GM18867 (cell line): Measurements from ENCODE around the gene MPV17L.
"Not testable (repeated sequence)": the region's sequence is repeated elsewhere in the genome, so short reads cannot be mapped to it uniquely, and the experiment has no call there.

Experiments used
- ATAC-seq: cut with Tn5 transposase; IDR thresholded peaks from one replicate; pipeline ENCODE4 v1.9.1; 2021; ENCODE audit warnings: mild to moderate bottlenecking, moderate library complexity; ENCODE audit not compliant: unreplicated experiment

Gene MPV17L

GRCh38 chr16:15407756-15408155 is 12.2 kb downstream of the MPV17L start:
- ATAC-seq: not testable (repeated sequence)

- not testable (repeated sequence) for ATAC-seq
Observed at GRCh38 chr16:15409476-15409875, 13.9 kb downstream of the MPV17L start.

- ATAC-seq: no peak
Observed at GRCh38 chr16:15415511-15415985, 20.0 kb downstream of the MPV17L start.

GRCh38 chr16:15417197-15417596 is 21.6 kb downstream of the MPV17L start:
- no peak for ATAC-seq

- ATAC-seq: no peak
Observed at GRCh38 chr16:15418206-15418605, 22.7 kb downstream of the MPV17L start.

GRCh38 chr16:15421696-15422095 is 26.1 kb downstream of the MPV17L start:
- ATAC-seq: not testable (repeated sequence)

GRCh38 chr16:15422222-15422621 is 26.7 kb downstream of the MPV17L start:
- no peak for ATAC-seq

- no peak for ATAC-seq
Observed at GRCh38 chr16:15425861-15426260, 30.3 kb downstream of the MPV17L start.

GRCh38 chr16:15426796-15427195 is 31.2 kb downstream of the MPV17L start:
- ATAC-seq: no peak

GRCh38 chr16:15427648-15428239 is 32.2 kb downstream of the MPV17L start:
- no peak for ATAC-seq

- not testable (repeated sequence) for ATAC-seq
Observed at GRCh38 chr16:15430884-15431283, 35.3 kb downstream of the MPV17L start.

GRCh38 chr16:15434079-15434424 is 38.5 kb downstream of the MPV17L start:
- ATAC-seq: no peak

GRCh38 chr16:15434425-15435215 is 39.1 kb downstream of the MPV17L start, which contains the start of gene BMERB1:
Gene BMERB1 (plus strand): TSS chr16:15434588. CDS start chr16:15434654, 66 bp downstream.
- no peak for ATAC-seq

GRCh38 chr16:15435216-15435864 is 39.8 kb downstream of the MPV17L start:
- ATAC-seq: no peak

GRCh38 chr16:15439102-15439501 is 43.5 kb downstream of the MPV17L start:
- ATAC-seq: no peak

- no peak for ATAC-seq
Observed at GRCh38 chr16:15439521-15439920, 44.0 kb downstream of the MPV17L start.

- ATAC-seq: no peak
Observed at GRCh38 chr16:15440852-15441251, 45.3 kb downstream of the MPV17L start.

- ATAC-seq: not testable (repeated sequence)
Observed at GRCh38 chr16:15442140-15442539, 46.6 kb downstream of the MPV17L start.

GRCh38 chr16:15443753-15444152 is 48.2 kb downstream of the MPV17L start:
- ATAC-seq: no peak

- ATAC-seq: no peak
Observed at GRCh38 chr16:15444264-15444663, 48.7 kb downstream of the MPV17L start.

GRCh38 chr16:15445450-15445849 is 49.9 kb downstream of the MPV17L start:
- no peak for ATAC-seq

GRCh38 chr16:15446901-15447300 is 51.3 kb downstream of the MPV17L start:
- ATAC-seq: no peak
